GM12864 (cell line): ENCODE results near the gene CMTM8.

Source experiments
- DNase-seq: peaks from one replicate; pipeline ENCODE4 v3.0.0-alpha.2; 2011; ENCODE audit warnings: low read depth
- H3K4me3 ChIP-seq: 2 replicates; pipeline ENCODE4 v1.5.1; 2011; ENCODE audit warnings: mild to moderate bottlenecking, low read depth, low read length, control low read depth
- TF ChIP-seq, protein P1 (sequence below): IDR thresholded peaks from 2 replicates; pipeline ENCODE4 v1.5.1; 2011; ENCODE audit warnings: low read depth, mild to moderate bottlenecking, moderate library complexity, low read length, control low read depth, inconsistent platforms; ENCODE audit errors: missing control alignments

CMTM8 gene

DNA sequence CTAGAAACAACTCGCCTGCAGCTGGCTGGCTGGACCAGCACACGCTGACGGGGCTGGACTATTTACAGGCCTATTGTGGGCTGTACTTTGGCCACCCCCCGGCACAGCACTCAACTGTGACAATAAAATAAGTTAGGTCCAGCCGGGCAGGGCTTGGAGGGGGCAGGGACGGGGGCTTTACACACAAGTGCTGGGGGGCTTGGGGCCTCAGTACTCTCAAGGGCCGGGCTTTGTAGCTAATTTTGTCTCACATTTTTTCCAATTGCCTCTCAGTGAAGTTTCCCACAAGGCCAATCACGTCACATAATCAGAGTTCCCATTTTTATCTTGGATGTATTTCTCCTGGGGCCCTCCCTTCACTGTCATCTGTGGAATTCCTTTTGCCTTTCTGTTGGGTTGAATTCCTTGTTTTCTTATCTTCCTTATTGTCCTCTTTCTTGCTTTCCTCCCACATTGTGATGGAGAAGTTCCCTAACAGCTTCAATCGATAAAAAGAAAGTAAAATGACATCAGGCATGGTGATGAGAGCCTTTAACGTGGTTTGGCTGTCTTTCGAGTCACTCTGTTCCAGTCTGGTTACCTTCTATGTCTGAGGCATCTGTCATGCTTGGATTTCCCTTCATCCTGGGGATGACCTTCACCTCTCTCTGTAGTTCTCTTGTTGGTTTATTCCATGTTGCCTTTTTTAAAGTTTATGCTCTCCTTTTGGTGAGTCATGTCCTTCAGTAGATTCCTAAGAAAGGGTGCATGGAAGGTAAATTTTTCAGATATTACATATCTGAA lies 109.1 kb downstream of the CMTM8 start:
- DNase-seq = no peak
- H3K4me3 ChIP-seq = no peak overlapping the region
- TF ChIP-seq, protein P1, sequence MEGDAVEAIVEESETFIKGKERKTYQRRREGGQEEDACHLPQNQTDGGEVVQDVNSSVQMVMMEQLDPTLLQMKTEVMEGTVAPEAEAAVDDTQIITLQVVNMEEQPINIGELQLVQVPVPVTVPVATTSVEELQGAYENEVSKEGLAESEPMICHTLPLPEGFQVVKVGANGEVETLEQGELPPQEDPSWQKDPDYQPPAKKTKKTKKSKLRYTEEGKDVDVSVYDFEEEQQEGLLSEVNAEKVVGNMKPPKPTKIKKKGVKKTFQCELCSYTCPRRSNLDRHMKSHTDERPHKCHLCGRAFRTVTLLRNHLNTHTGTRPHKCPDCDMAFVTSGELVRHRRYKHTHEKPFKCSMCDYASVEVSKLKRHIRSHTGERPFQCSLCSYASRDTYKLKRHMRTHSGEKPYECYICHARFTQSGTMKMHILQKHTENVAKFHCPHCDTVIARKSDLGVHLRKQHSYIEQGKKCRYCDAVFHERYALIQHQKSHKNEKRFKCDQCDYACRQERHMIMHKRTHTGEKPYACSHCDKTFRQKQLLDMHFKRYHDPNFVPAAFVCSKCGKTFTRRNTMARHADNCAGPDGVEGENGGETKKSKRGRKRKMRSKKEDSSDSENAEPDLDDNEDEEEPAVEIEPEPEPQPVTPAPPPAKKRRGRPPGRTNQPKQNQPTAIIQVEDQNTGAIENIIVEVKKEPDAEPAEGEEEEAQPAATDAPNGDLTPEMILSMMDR = no peak

DNA sequence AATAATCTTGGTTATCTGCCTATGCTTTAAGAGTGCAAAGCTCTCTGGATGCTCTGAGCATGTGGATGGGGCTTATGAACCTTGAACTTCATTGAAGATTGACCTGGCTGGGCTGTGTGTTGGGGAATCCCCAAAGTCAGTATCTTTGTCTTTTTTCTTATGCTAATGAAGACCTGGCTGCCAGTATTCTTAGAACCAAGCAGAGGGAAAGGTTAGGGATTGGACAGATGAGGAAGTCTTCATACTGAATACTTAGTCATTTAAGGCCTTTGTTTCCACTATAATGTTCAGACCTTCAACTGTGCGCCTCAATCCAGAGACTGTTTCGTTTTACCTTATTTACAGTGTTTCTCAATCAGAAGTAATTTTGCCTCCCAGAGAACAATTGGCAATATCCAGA lies 110.7 kb downstream of the CMTM8 start:
- DNase-seq = no peak
- H3K4me3 ChIP-seq = no peak overlapping the region
- TF ChIP-seq, protein P1 = no peak

DNA sequence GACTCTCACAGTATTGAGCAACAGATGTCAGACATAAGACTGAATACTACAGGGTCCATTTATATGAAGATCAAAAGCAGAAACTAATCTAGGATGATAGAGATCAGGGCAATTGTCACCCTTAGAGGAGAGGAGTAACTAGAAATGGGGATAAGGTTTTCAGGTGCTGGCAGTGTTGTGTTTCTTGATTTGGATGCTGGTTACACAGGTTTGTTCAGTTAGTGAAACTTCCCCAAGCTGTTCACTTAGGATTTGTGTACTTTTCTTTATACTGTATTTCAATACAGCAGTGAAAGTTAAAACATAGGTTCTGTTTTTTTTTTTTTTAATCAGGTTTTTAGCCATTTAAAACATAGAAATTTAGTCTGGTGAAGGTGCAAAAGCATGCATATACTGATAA lies 114.1 kb downstream of the CMTM8 start:
- DNase-seq = no peak
- TF ChIP-seq, protein P1 = no peak
- no peak overlapping the region for H3K4me3 ChIP-seq

DNA sequence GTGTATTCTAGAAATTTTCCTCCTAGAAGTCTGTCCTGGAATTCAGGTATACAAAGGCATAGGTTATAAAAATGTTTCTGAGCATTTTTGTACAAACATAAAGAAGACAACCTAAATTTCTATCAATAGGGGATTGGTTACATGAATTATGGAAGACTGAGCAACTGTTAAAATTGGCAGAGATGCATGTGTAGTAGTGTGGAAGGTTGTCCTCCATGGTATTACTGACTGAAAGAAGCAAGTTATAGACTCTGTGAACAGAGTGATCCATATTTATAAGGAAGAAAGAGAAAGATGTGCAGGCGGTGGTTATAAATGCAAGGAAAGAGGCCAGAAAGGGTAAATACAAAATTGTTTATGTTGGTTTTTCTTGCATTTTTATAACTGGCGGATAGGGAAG lies 114.9 kb downstream of the CMTM8 start:
- no peak for DNase-seq
- TF ChIP-seq, protein P1 = no peak
- no peak overlapping the region for H3K4me3 ChIP-seq

DNA sequence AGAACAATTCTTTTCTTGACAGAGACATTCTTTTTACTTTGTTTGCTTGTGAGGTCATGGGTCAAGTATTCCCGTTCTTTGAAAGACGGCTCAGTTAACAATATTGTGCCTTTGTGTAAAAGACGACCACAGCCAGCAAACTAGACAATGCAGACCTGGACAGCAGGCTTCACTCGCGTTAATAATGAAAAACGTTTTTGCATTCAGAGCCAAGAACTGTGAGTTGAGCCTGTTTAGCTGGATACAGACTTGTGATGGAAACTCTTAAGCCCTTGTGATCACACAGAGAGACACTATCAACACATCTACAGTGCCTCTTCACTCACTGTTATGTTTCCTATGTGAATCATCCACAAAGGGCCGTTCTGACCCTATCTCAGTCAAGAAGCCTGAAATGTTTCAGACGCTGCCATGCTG lies 115.9 kb downstream of the CMTM8 start:
- DNase-seq = no peak
- no peak overlapping the region for H3K4me3 ChIP-seq
- TF ChIP-seq, protein P1 = no peak

DNA sequence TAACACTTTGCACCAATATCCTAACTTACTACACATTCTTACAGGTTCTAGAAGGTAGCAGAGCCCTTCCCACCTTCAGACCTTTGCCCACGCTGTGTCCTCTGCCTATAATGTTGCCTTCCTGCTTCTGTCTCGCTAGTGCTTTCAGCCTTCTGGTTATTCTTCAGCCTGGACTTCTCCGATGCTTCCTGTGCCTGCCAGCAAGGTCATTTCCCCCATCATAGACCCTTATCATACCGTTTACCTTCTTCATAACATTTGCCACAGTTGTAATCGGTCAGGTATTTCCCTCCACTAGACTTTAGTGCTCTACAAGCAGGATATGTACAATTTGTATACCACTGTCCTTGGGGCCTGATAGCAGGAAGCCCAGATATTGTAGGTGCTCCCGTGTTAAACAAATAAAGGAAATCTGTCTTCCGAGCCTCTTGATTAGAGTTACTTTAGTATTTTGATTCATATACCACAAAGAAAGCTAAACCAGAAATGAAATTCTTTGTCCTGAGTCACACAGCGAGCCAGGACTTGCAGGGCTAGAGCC lies 117.3 kb downstream of the CMTM8 start:
- TF ChIP-seq, protein P1 = no peak
- no peak for DNase-seq
- H3K4me3 ChIP-seq = no peak overlapping the region

DNA sequence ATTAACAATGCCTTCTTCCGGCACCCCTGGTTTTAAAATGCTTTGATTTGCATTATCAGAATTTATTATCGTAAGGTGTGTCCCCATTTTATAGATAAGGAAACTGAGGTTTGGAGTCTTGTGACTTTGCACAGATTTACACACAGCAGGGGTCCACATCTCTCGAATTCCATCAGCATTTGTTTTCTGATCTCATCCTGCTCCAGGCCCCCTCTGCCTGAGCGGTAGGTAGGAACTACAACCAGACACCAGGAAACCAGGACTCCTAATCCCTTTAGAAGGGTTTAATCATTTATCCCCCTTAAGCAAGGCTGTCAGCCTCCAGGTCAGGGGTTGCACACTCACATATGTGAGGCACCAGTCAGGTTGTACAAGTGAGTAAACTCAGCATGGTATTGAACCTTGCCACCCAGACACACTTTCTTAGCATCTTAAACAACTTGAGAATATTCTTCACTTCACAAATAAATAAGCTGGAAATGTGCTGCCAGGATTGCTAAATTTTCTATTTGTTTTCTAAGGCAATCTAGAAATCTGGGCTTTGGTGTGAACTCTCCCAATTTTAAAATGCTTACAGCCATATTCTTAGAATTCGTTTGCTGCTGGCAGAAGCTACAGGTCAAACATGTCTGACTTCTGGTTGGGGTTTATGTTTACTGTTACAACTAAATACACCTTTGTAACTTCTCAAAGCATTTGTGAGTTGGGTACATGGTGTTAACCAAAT lies 121.4 kb downstream of the CMTM8 start:
- TF ChIP-seq, protein P1 = no peak
- no peak for DNase-seq
- H3K4me3 ChIP-seq = no peak overlapping the region
